ENCODE data around the gene SLC35G3.

DNA sequence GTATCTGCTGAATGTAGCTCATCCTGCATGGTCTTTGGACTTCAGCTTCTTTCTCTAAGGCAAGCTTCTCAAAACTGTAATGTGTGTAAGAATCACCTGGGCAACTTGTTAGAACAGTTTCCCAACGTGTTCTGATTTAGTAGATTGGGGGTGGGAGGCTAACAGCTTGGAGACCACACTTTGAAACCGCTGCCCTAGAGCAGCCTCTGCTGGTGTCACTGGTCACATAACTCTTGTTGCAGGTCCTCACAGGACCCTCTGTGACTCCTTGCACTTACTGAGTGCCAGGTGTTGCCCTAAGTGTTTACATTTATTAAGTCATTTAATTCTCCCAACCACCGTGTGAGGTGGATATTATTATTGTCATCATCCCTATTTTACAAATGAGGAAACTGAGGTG is 9.9 kb downstream of the SLC35G3 start:
- TF ChIP-seq RAD21 (conservative IDR thresholded peaks at IDR 0.05) (no peak), EZH2 (IDR thresholded peaks at IDR 0.05; ENCODE audit: borderline replicate concordance, insufficient read depth, low read length, poor library complexity, severe bottlenecking) (no peak)
- TF ChIP-seq, protein P1, sequence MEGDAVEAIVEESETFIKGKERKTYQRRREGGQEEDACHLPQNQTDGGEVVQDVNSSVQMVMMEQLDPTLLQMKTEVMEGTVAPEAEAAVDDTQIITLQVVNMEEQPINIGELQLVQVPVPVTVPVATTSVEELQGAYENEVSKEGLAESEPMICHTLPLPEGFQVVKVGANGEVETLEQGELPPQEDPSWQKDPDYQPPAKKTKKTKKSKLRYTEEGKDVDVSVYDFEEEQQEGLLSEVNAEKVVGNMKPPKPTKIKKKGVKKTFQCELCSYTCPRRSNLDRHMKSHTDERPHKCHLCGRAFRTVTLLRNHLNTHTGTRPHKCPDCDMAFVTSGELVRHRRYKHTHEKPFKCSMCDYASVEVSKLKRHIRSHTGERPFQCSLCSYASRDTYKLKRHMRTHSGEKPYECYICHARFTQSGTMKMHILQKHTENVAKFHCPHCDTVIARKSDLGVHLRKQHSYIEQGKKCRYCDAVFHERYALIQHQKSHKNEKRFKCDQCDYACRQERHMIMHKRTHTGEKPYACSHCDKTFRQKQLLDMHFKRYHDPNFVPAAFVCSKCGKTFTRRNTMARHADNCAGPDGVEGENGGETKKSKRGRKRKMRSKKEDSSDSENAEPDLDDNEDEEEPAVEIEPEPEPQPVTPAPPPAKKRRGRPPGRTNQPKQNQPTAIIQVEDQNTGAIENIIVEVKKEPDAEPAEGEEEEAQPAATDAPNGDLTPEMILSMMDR (IDR thresholded peaks at IDR 0.05; ENCODE audit: poor library complexity, severe bottlenecking), result no peak

All from neural cell (in vitro differentiated cells).